ENCODE data around the gene ITPR2.

Gene ITPR2

DNA sequence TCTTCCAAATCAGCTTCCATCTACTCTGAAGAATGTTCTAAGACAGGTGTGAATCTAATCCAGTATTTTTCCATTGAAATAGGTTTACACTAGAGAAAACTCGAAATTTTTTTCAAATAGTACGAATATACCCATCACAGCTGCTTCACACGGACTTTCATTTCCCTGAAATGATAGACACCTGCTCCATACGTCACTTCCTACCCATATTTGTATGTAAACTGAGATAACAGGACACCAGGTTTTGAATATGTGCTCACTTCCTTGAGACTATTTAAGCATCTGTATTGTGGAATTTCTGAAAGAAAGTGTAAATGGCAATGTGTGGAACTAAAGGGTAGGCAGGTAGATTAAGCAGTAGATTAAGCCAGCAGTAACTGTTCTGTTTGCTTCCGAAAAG is 13.4 kb upstream of the ITPR2 start:
- Mint-ChIP-seq H3K4me1 (peaks cover 8% of the 10 kb centered on the region), H3K36me3 (ENCODE audit: low read depth) (no peaks in the 10 kb centered on the region), H3K9me3 (no peaks in the 10 kb centered on the region), H3K27me3 (ENCODE audit: low read depth) (no peaks in the 10 kb centered on the region), H3K4me3 (no peak overlapping the region), H3K27ac (peak overlapping the region in 1 of 3 experiments; percentile 54)
- TF ChIP-seq, protein P1, sequence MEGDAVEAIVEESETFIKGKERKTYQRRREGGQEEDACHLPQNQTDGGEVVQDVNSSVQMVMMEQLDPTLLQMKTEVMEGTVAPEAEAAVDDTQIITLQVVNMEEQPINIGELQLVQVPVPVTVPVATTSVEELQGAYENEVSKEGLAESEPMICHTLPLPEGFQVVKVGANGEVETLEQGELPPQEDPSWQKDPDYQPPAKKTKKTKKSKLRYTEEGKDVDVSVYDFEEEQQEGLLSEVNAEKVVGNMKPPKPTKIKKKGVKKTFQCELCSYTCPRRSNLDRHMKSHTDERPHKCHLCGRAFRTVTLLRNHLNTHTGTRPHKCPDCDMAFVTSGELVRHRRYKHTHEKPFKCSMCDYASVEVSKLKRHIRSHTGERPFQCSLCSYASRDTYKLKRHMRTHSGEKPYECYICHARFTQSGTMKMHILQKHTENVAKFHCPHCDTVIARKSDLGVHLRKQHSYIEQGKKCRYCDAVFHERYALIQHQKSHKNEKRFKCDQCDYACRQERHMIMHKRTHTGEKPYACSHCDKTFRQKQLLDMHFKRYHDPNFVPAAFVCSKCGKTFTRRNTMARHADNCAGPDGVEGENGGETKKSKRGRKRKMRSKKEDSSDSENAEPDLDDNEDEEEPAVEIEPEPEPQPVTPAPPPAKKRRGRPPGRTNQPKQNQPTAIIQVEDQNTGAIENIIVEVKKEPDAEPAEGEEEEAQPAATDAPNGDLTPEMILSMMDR (IDR thresholded peaks at IDR 0.05; ENCODE audit: unreplicated experiment in 3 of 3) = no peak

DNA sequence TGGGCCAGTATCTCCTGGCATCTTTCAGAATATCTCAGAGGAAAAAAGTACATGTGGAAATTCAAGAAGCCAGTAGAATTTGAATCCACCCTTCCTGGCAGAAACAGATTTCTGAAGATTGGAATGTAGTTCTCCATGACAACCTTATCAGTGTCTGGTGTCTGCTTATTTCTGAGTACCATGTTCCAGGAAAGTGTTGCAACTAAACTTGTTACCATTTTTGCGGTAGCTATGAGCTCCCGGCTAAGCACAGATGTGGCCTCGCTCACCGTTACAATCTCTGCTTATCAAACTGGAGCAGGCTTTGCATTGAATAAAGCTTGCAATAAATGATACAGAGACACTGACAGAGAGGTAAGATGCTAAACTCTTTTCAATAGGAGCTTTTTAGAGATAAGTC is 13.0 kb upstream of the ITPR2 start:
- TF ChIP-seq, protein P1 (IDR thresholded peaks at IDR 0.05; ENCODE audit: unreplicated experiment in 3 of 3) = no peak
- Mint-ChIP-seq H3K27ac (peak overlapping the region in 1 of 3 experiments; percentile 54), H3K36me3 (ENCODE audit: low read depth) (no peaks in the 10 kb centered on the region), H3K9me3 (no peaks in the 10 kb centered on the region), H3K4me1 (peaks cover 8% of the 10 kb centered on the region), H3K4me3 (no peak overlapping the region), H3K27me3 (ENCODE audit: low read depth) (no peaks in the 10 kb centered on the region)

DNA sequence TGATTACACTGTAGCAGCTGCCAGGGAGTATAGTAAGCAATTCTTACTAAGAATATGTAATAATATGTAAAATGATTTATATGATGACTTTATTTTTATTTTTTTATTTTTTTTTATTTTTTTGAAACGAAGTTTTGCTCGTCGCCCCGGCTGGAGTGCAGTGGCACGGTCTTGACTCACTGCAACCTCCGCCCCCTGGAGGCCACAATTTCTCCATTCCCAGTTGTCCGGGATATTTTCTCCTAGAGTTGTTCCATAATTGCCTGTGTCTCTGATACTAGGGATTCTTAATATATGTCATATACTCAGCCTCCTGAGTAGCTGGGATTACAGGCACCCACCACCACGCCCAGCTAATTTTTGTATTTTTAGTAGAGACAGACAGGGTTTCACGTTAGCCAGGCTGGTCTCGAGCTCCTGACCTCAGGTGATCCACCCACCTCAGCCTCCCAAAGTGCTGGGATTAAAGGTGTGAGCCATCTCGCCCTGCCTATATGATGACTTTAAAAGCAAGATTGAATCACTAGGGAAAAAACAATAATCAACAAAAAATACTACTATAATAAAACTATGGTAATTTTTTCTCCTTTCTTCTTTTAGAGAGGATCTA is 12.2 kb upstream of the ITPR2 start:
- Mint-ChIP-seq H3K27me3 (ENCODE audit: low read depth) (no peaks in the 10 kb centered on the region), H3K4me3 (no peak overlapping the region), H3K9me3 (no peaks in the 10 kb centered on the region), H3K4me1 (peaks cover 8% of the 10 kb centered on the region), H3K27ac (no peak overlapping the region), H3K36me3 (ENCODE audit: low read depth) (no peaks in the 10 kb centered on the region)
- TF ChIP-seq, protein P1 (IDR thresholded peaks at IDR 0.05; ENCODE audit: unreplicated experiment in 3 of 3) = peak; percentile 56 to 69 (median 59)

DNA sequence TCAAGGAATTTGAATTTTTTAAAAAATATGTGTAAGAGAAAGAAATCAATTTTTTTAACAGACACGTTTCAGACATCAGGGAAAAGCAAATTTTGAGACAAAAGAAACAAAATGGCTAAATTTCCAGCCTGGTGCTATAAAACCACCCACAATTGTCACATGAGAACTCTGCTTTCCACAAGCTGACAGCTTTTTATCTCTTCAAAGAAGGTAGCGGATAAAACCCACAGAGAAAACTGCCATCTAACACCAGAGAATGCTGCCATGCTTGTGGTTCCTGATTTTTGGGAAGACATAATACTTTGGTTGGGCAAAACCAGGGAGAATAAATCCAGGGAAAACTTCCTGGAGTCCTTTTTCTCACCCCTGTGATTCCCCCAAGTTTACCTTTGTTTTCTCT is 10.3 kb upstream of the ITPR2 start:
- Mint-ChIP-seq H3K4me3 (no peak overlapping the region), H3K27ac (no peak overlapping the region), H3K36me3 (ENCODE audit: low read depth) (no peaks in the 10 kb centered on the region), H3K9me3 (no peaks in the 10 kb centered on the region), H3K4me1 (peaks cover 8% of the 10 kb centered on the region), H3K27me3 (ENCODE audit: low read depth) (no peaks in the 10 kb centered on the region)
- TF ChIP-seq, protein P1 (IDR thresholded peaks at IDR 0.05; ENCODE audit: unreplicated experiment in 3 of 3) = no peak

DNA sequence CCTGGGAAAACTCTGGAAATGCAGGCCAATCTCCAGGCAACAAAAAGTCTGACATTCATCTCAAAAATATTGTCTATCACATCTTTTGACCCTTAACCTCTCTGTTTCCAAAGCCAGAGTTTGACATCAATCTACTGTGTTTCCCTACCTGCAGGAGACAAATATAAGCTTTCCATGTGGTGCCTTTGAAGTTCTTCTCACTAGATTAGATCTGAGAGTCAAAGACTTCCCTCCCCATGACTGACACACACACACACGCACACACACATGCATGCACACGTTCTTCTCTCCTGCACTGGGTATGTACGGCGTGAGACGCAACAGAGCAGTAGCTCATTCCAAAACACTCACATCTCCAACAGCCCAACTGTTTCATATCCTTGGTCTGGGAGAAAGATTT is 8.1 kb upstream of the ITPR2 start:
- TF ChIP-seq, protein P1 (IDR thresholded peaks at IDR 0.05; ENCODE audit: unreplicated experiment in 3 of 3) = no peak
- H3K27ac Mint-ChIP-seq = no peak overlapping the region
- no peaks in the 10 kb centered on the region for H3K27me3 Mint-ChIP-seq (ENCODE audit: low read depth)
- H3K36me3 Mint-ChIP-seq (ENCODE audit: low read depth) = no peaks in the 10 kb centered on the region
- peaks cover 5% of the 10 kb centered on the region for H3K4me1 Mint-ChIP-seq
- no peak overlapping the region for H3K4me3 Mint-ChIP-seq
- no peaks in the 10 kb centered on the region for H3K9me3 Mint-ChIP-seq

DNA sequence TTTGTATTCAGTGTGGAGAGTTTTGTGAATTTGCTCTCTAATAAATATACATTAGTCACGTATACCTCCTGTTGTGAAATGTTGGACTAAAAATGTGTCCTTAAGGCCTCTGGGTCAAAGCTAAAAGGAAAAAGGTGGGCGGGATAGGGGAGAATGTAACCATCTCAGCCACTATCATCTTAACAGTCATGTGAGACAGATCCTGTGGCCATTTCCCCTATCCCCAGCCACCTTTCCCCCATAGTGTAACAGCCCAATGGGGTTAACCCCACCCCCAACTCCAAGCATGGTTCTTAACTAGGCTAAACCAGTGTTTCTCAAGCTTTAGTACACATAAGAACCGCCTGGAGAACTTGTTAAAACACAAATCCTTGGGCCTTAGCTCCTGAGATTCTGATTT is 6.5 kb upstream of the ITPR2 start:
- no peaks in the 10 kb centered on the region for H3K27me3 Mint-ChIP-seq (ENCODE audit: low read depth)
- no peak overlapping the region for H3K4me3 Mint-ChIP-seq
- TF ChIP-seq, protein P1 (IDR thresholded peaks at IDR 0.05; ENCODE audit: unreplicated experiment in 3 of 3) = no peak
- H3K9me3 Mint-ChIP-seq = no peaks in the 10 kb centered on the region
- no peak overlapping the region for H3K27ac Mint-ChIP-seq
- no peaks in the 10 kb centered on the region for H3K36me3 Mint-ChIP-seq (ENCODE audit: low read depth)
- no peaks in the 10 kb centered on the region for H3K4me1 Mint-ChIP-seq

Data from nephron (organoid).